SK-N-SH (cell line): ENCODE results near the gene MAD1L1. TPM values are rescaled to one million over a fixed set of nuclear protein-coding genes. Genes with fewer than 3 reads are reported as not detected.
A peak's percentile ranks its signal among the peaks of the same experiment; 100 is the strongest.

ENCODE experiments used
- CTCF ChIA-PET: fragments of 300-600, 350-600 bp; formaldehyde crosslinking; extraction: SDS; loops from one replicate; lab custom pipeline; 2021; lab: Yijun Ruan, JAX
- POLR2A ChIA-PET: fragments of 350-600 bp; sonication (Branson Sonifier 250); formaldehyde crosslinking; extraction: SDS; loops from one replicate; lab custom pipeline; 2020; ENCODE audit warnings: antibody characterized with exemption, inconsistent platforms; lab: Yijun Ruan, JAX
- DNase-seq: peaks from one replicate; pipeline ENCODE4 v3.0.0; 2012
- H2AFZ ChIP-seq: fragments of 200-600 bp; sonication (generic); 2 replicates; pipeline ENCODE4 v1.8.1; 2016; ENCODE audit warnings: antibody characterized with exemption, mild to moderate bottlenecking, low read depth
- H3F3A ChIP-seq: fragments of 200-600 bp; sonication (generic); replicated peaks from 2 replicates; pipeline ENCODE3; 2016; ENCODE audit warnings: antibody characterized with exemption, mild to moderate bottlenecking; ENCODE audit not compliant: insufficient read depth
- H3K27ac ChIP-seq, 2 experiments: fragments of 200-500 bp in 1 of 2; fragments of 200-600 bp in 1 of 2; sonication (Bioruptor generic) in 1 of 2; sonication (generic), shearing (Covaris generic) in 1 of 2; 2 replicates each; pipeline versions ENCODE4 v1.5.1 to v1.6.1; 2014 to 2016; ENCODE audit warnings: low read depth in 2 of 2, inconsistent platforms in 1 of 2, low read length in 1 of 2, mild to moderate bottlenecking in 1 of 2, mixed read lengths in 1 of 2
- H3K27me3 ChIP-seq: fragments of 200-600 bp; sonication (generic), shearing (Covaris generic); 2 replicates; pipeline ENCODE4 v1.6.1; 2016; ENCODE audit warnings: mixed run types; ENCODE audit not compliant: insufficient read depth
- H3K36me3 ChIP-seq, 2 experiments: fragments of 200-500 bp in 1 of 2; fragments of 200-600 bp in 1 of 2; sonication (Bioruptor generic) in 1 of 2; sonication (generic) in 1 of 2; replicated peaks in 1 of 2; 2 replicates each; pipeline versions ENCODE3 to v1.5.1; 2014 to 2016; ENCODE audit warnings: low read length in 1 of 2, mild to moderate bottlenecking in 1 of 2; ENCODE audit not compliant: insufficient read depth in 2 of 2, control insufficient read depth in 1 of 2
- H3K4me1 ChIP-seq, 2 experiments: fragments of 200-500 bp in 1 of 2; fragments of 200-600 bp in 1 of 2; sonication (Bioruptor generic) in 1 of 2; sonication (generic), shearing (Covaris generic) in 1 of 2; 2 replicates each; pipeline versions ENCODE4 v1.5.1 to v1.6.1; 2014 to 2016; ENCODE audit warnings: low read depth in 1 of 2, low read length in 1 of 2, mixed run types in 1 of 2; ENCODE audit not compliant: insufficient read depth in 2 of 2, control insufficient read depth in 1 of 2
- H3K4me2 ChIP-seq: fragments of 200-600 bp; sonication (generic), shearing (Covaris generic); 2 replicates; pipeline ENCODE4 v1.6.1; 2017; ENCODE audit warnings: mixed run types
- H3K4me3 ChIP-seq, 2 experiments: fragments of 200-500 bp in 1 of 2; fragments of 200-600 bp in 1 of 2; sonication (Bioruptor generic) in 1 of 2; sonication (generic), shearing (Covaris generic) in 1 of 2; 2 replicates each; pipeline versions ENCODE4 v1.5.1 to v1.8.1; 2014 to 2016; ENCODE audit warnings: low read depth in 2 of 2, inconsistent platforms in 1 of 2, low read length in 1 of 2, mild to moderate bottlenecking in 1 of 2, mixed read lengths in 1 of 2, moderate library complexity in 1 of 2
- H3K79me2 ChIP-seq: fragments of 200-600 bp; sonication (generic); 2 replicates; pipeline ENCODE4 v1.8.1; 2017; ENCODE audit warnings: mild to moderate bottlenecking; ENCODE audit not compliant: insufficient read depth
- H3K9ac ChIP-seq: fragments of 200-600 bp; sonication (generic); 2 replicates; pipeline ENCODE4 v1.6.1; 2017; ENCODE audit warnings: mixed run types
- H3K9me2 ChIP-seq: fragments of 200-600 bp; sonication (generic); 2 replicates; pipeline ENCODE4 v1.6.1; 2017; ENCODE audit warnings: mixed run types
- H3K9me3 ChIP-seq: fragments of 200-600 bp; sonication (generic); 2 replicates; pipeline ENCODE4 v1.6.1; 2017; ENCODE audit warnings: mixed run types, mild to moderate bottlenecking, moderate library complexity
- H4K20me1 ChIP-seq: fragments of 200-600 bp; sonication (generic); 2 replicates; pipeline ENCODE4 v1.6.1; 2017; ENCODE audit warnings: mild to moderate bottlenecking, mixed run types; ENCODE audit not compliant: insufficient read depth
- ELF1 ChIP-seq: IDR thresholded peaks from 2 replicates; pipeline ENCODE4 v1.4.0; 2012
- GATA2 ChIP-seq: sonication (generic); formaldehyde crosslinking; IDR thresholded peaks from 2 replicates; pipeline ENCODE4 v1.5.0; 2020; ENCODE audit warnings: mild to moderate bottlenecking, missing genetic modification reagents
- JUND ChIP-seq: IDR thresholded peaks from 2 replicates; pipeline ENCODE4 v1.4.0; 2012
- MEF2A ChIP-seq: IDR thresholded peaks from 2 replicates; pipeline ENCODE4 v1.4.0; 2012; ENCODE audit warnings: low read depth, borderline replicate concordance
- MXI1 ChIP-seq: IDR thresholded peaks from 2 replicates; pipeline ENCODE4 v1.6.1; 2012; ENCODE audit warnings: mild to moderate bottlenecking, low read depth, low read length, improper control_type of control experiment
- NFIC ChIP-seq: IDR thresholded peaks from 2 replicates; pipeline ENCODE4 v1.4.0; 2012; ENCODE audit warnings: borderline replicate concordance
- NRF1 ChIP-seq: IDR thresholded peaks from 2 replicates; pipeline ENCODE4 v1.6.1; 2012; ENCODE audit warnings: low read depth, mild to moderate bottlenecking, low read length
- PBX3 ChIP-seq: IDR thresholded peaks from 2 replicates; pipeline ENCODE4; 2012
- RAD21 ChIP-seq: IDR thresholded peaks from 2 replicates; pipeline ENCODE4 v1.6.1; 2012; ENCODE audit warnings: mild to moderate bottlenecking, low read length
- REST ChIP-seq: IDR thresholded peaks from 2 replicates; pipeline ENCODE4 v1.6.1; 2012; ENCODE audit warnings: mild to moderate bottlenecking, low read depth, low read length, moderate library complexity
- TAF1 ChIP-seq: IDR thresholded peaks from 2 replicates; pipeline ENCODE4 v1.6.1; 2012; ENCODE audit warnings: low read depth, mild to moderate bottlenecking, low read length, moderate library complexity, borderline replicate concordance
- YY1 ChIP-seq: IDR thresholded peaks from 2 replicates; pipeline ENCODE4 v1.4.0; 2012; ENCODE audit warnings: low read depth, mild to moderate bottlenecking
- WGBS: methylation state at CpG from one replicate; pipeline ENCODE4 v1.1.6; 2017; ENCODE audit warnings: low lambda C conversion rate; 5-methylcytosine and 5-hydroxymethylcytosine counted together
- polyA plus RNA-seq, 3 experiments: library from polyadenylated mRNA; depleted of rRNA; stranded (reverse); fragments of >200 nt; gene quantifications; 2 replicates each; pipeline ENCODE4 v1.2.3, GENCODE V29; 2012

Gene MAD1L1
- polyA plus RNA-seq, 1 of the 3 experiments (the other 2 are of a cell fraction): 46.2 TPM

- Histone ChIP-seq H3K27ac (peak overlapping the region in 1 of 2 experiments; percentile 71; a peak in 1 of 4 replicates), H2AFZ (no peak overlapping the region), H3K9me3 (no peaks in the 10 kb centered on the region), H3K4me1 (peaks cover 0 to 92% of the 10 kb centered on the region in 2 experiments; a peak in 1 of 4 replicates), H3F3A (no peaks in the 10 kb centered on the region), H3K9ac (no peak overlapping the region), H3K27me3 (no peaks in the 10 kb centered on the region), H3K9me2 (no peaks in the 10 kb centered on the region), H3K4me3 (no peak overlapping the region), H3K36me3 (no peaks in the 10 kb centered on the region), H3K4me2 (no peak overlapping the region), H4K20me1 (no peaks in the 10 kb centered on the region), H3K79me2 (no peaks in the 10 kb centered on the region)
- 78% methylated on average over 7 of the region's 16 CpGs for WGBS
- ChIA-PET POLR2A (interaction anchor here (0.7 kb wide), 1 partner anchor 1143 kb away, joined by 3 read pairs; no protein-coding TSS in a partner anchor), CTCF (interaction anchor here (0.5 to 2.0 kb wide), 5 partner anchors 9 to 87 kb away, joined by 3 to 8 read pairs (median 4); no protein-coding TSS in a partner anchor)
- DNase-seq: peak; percentile 86
- peak; percentile 41; the same call in 1 of the 2 replicates for TF ChIP-seq RAD21
- TF ChIP-seq JUND: no peak
- 0 out of 2 replicates have a peak, but pooled peaks have one; percentile 18 for TF ChIP-seq GATA2 (CRISPR knock-in tag)
These were observed 223.2 kb downstream of the MAD1L1 start for GRCh38 chr7:2009541-2010001.

GRCh38 chr7:2008936-2009540 lies 223.7 kb downstream of the MAD1L1 start:
- Histone ChIP-seq H3K4me2 (no peak overlapping the region), H3K27ac (peak overlapping the region in 1 of 2 experiments; percentile 71; a peak in 1 of 4 replicates), H3K9me3 (no peaks in the 10 kb centered on the region), H3K9ac (no peak overlapping the region), H3F3A (no peaks in the 10 kb centered on the region), H2AFZ (no peak overlapping the region), H3K36me3 (no peaks in the 10 kb centered on the region), H3K4me1 (peaks cover 0 to 89% of the 10 kb centered on the region in 2 experiments; a peak in 1 of 4 replicates), H3K79me2 (no peaks in the 10 kb centered on the region), H3K27me3 (no peaks in the 10 kb centered on the region), H4K20me1 (no peaks in the 10 kb centered on the region), H3K9me2 (no peaks in the 10 kb centered on the region), H3K4me3 (no peak overlapping the region)
- POLR2A ChIA-PET: no interaction called here
- 91% methylated on average over 5 of the region's 25 CpGs for WGBS
- TF ChIP-seq PBX3 (no peak), MEF2A (no peak), YY1 (no peak), NRF1 (no peak), JUND (no peak)
- CTCF ChIA-PET: interaction anchor here (0.5 to 2.0 kb wide), 9 partner anchors 12 to 369 kb away, joined by 3 to 8 read pairs (median 4); no protein-coding TSS in a partner anchor
- DNase-seq: peak; percentile 38

GRCh38 chr7:2008101-2008935 lies 224.4 kb downstream of the MAD1L1 start:
- H3K9ac ChIP-seq: no peak overlapping the region
- no peaks in the 10 kb centered on the region for H4K20me1 ChIP-seq
- no peaks in the 10 kb centered on the region for H3K9me2 ChIP-seq
- no peak overlapping the region for H3K4me3 ChIP-seq
- 92% methylated on average over 17 of the region's 28 CpGs for WGBS
- no peaks in the 10 kb centered on the region for H3K9me3 ChIP-seq
- no peaks in the 10 kb centered on the region for H3F3A ChIP-seq
- no peak for DNase-seq
- H3K79me2 ChIP-seq: no peaks in the 10 kb centered on the region
- H3K27ac ChIP-seq: peak overlapping the region in 1 of 2 experiments; percentile 19; a peak in 1 of 4 replicates
- peaks cover 0 to 85% of the 10 kb centered on the region in 2 experiments; a peak in 1 of 4 replicates for H3K4me1 ChIP-seq
- CTCF ChIA-PET: interaction anchor here (1.0 to 2.0 kb wide), 10 partner anchors 11 to 369 kb away, joined by 3 to 8 read pairs (median 4); no protein-coding TSS in a partner anchor
- H3K27me3 ChIP-seq: no peaks in the 10 kb centered on the region
- no peak overlapping the region for H2AFZ ChIP-seq
- no peak overlapping the region for H3K4me2 ChIP-seq
- POLR2A ChIA-PET: no interaction called here
- H3K36me3 ChIP-seq: no peaks in the 10 kb centered on the region
- TF ChIP-seq TAF1 (no peak), MEF2A (no peak), NFIC (no peak), RAD21 (no peak), REST (no peak), MXI1 (no peak), ELF1 (no peak)
